ENCODE data around the gene ARHGEF39. TPM values are rescaled to one million over a fixed set of nuclear protein-coding genes. Genes with fewer than 3 reads are reported as not detected.

ARHGEF39 gene
- total and polyA plus RNA-seq, 10 of the 15 experiments (the other 5 are each of a cell fraction or from before 2014, with no cell fraction given) = 2.0 to 28.9 (median 13.2) TPM

- TF ChIP-seq GATAD2B (conservative IDR thresholded peaks at IDR 0.05; ENCODE audit: low read depth) (peak; percentile 70), SMC3 (IDR thresholded peaks at IDR 0.05; ENCODE audit: borderline replicate concordance, low read length) (no peak), USF1 (IDR thresholded peaks at IDR 0.05; ENCODE audit: borderline replicate concordance, extremely low read length, insufficient read depth, low read depth, low read length) (peak; percentile 60), TBL1XR1 (IDR thresholded peaks at IDR 0.05; ENCODE audit: low read depth, low read length) (no peak), PAX5 (IDR thresholded peaks at IDR 0.05; ENCODE audit: borderline replicate concordance, low read depth, low read length) (0 out of 2 replicates have a peak, but pooled peaks have one; percentile 38), LARP7 (IDR thresholded peaks at IDR 0.05) (0 out of 2 replicates have a peak, but pooled peaks have one; percentile 37), POU2F2 (IDR thresholded peaks at IDR 0.05; ENCODE audit: borderline replicate concordance, low read depth, low read length) (peak; percentile 71; the same call in 1 of the 3 replicates), E2F8 (IDR thresholded peaks at IDR 0.05; ENCODE audit: low read depth, partially characterized antibody) (no peak), HCFC1 (IDR thresholded peaks at IDR 0.05; ENCODE audit: low read length) (0 out of 2 replicates have a peak, but pooled peaks have one; percentile 25), MTA2 (IDR thresholded peaks at IDR 0.05; ENCODE audit: low read depth) (peak; percentile 60; the same call in 1 of the 2 replicates), SRF (IDR thresholded peaks at IDR 0.05; ENCODE audit: low read depth in 2 of 2, low read length in 2 of 2) (peak; percentile 14 to 74; a peak in 2 of 4 replicates), ETV6 (conservative IDR thresholded peaks at IDR 0.05 in 1 of 2, IDR thresholded peaks at IDR 0.05 in 1 of 2; ENCODE audit: borderline replicate concordance in 1 of 2, low read depth in 1 of 2) (peak in 1 of 2 experiments; percentile 57; a peak in 1 of 4 replicates), BHLHE40 (IDR thresholded peaks at IDR 0.05; ENCODE audit: borderline replicate concordance in 1 of 2, low read depth in 2 of 2, low read length in 1 of 2) (peak; percentile 88 to 94), RAD51 (IDR thresholded peaks at IDR 0.05) (peak; percentile 61; the same call in 1 of the 2 replicates), GABPA (IDR thresholded peaks at IDR 0.05; ENCODE audit: low read depth) (peak; percentile 68; the same call in 1 of the 2 replicates), CREB1 (IDR thresholded peaks at IDR 0.05; ENCODE audit: low read depth) (peak; percentile 83), RBBP5 (conservative IDR thresholded peaks at IDR 0.05) (no peak), MYC (IDR thresholded peaks at IDR 0.05; ENCODE audit: insufficient read depth, insufficient read length, insufficient replicate concordance, low read length, severe bottlenecking) (no peak), ZNF384 (IDR thresholded peaks at IDR 0.05; ENCODE audit: borderline replicate concordance, low read depth, low read length) (no peak), EP300 (IDR thresholded peaks at IDR 0.05; ENCODE audit: borderline replicate concordance in 1 of 2, control insufficient read depth in 1 of 2, low read depth in 2 of 2, low read length in 2 of 2) (0 out of 4 replicates have a peak, but pooled peaks have one; percentile 12 to 36), EED (IDR thresholded peaks at IDR 0.05; ENCODE audit: low read depth) (peak; percentile 69; the same call in 1 of the 2 replicates), CHD4 (IDR thresholded peaks at IDR 0.05) (no peak), PKNOX1 (IDR thresholded peaks at IDR 0.05) (peak; percentile 38; the same call in 1 of the 2 replicates), SPI1 (IDR thresholded peaks at IDR 0.05; ENCODE audit: borderline replicate concordance, insufficient read depth, low read depth, low read length) (peak; percentile 68; the same call in 1 of the 2 replicates)
Measured at GRCh38 chr9:35618854-35619799, 45.9 kb downstream of the ARHGEF39 start (continued).
